WTC11 (cell line): ENCODE results near the gene CD300H. TPM values are rescaled to one million over a fixed set of nuclear protein-coding genes. Genes with fewer than 3 reads are reported as not detected.

ENCODE experiments used
- ATAC-seq: fragments of 200-7000 bp; cut with Tn5 transposase; 2 replicates; pipeline ENCODE4 v1.10.0; 2021; ENCODE audit warnings: mild to moderate bottlenecking, moderate library complexity
- CTCF ChIA-PET: fragments of 300-600 bp; sonication (Branson Sonifier 250); formaldehyde crosslinking; loops from one replicate; lab custom pipeline; 2021; ENCODE audit warnings: antibody characterized with exemption; lab: Charles Lee
- POLR2A ChIA-PET: fragments of 350-600 bp; sonication (Branson Sonifier 250); formaldehyde crosslinking; loops from one replicate; lab custom pipeline; 2021; ENCODE audit warnings: antibody characterized with exemption; lab: Charles Lee
- DNase-seq: peaks from one replicate; pipeline ENCODE4 v3.0.0; 2021; ENCODE audit warnings: low spot score
- H3K27ac Mint-ChIP-seq: 2 replicates; pipeline ENCODE4 v1.8.0; 2021; ENCODE audit warnings: mixed read lengths
- H3K27me3 Mint-ChIP-seq: 2 replicates; pipeline ENCODE4 v1.8.0; 2021; ENCODE audit warnings: low read depth, mild to moderate bottlenecking, moderate library complexity, mixed read lengths
- H3K36me3 Mint-ChIP-seq: 2 replicates; pipeline ENCODE4 v1.8.0; 2021; ENCODE audit warnings: mixed read lengths
- H3K4me1 Mint-ChIP-seq: 2 replicates; pipeline ENCODE4 v1.8.0; 2022; ENCODE audit warnings: mixed read lengths
- H3K4me3 Mint-ChIP-seq: 2 replicates; pipeline ENCODE4 v1.8.0; 2021; ENCODE audit warnings: mild to moderate bottlenecking, moderate library complexity, mixed read lengths
- H3K9me3 Mint-ChIP-seq: 2 replicates; pipeline ENCODE4 v1.8.0; 2021; ENCODE audit warnings: mixed read lengths
- AFF4 ChIP-seq: sonication (generic); formaldehyde crosslinking; IDR thresholded peaks from 2 replicates; pipeline ENCODE4 v1.8.1; 2023; ENCODE audit warnings: mild to moderate bottlenecking, missing genetic modification reagents, borderline replicate concordance
- ATF1 ChIP-seq: sonication (generic); formaldehyde crosslinking; IDR thresholded peaks from 2 replicates; pipeline ENCODE4 v1.8.1; 2023; ENCODE audit warnings: mild to moderate bottlenecking, moderate library complexity, missing genetic modification reagents
- E2F1 ChIP-seq: sonication (generic); formaldehyde crosslinking; IDR thresholded peaks from 2 replicates; pipeline ENCODE4 v1.8.0; 2022; ENCODE audit warnings: mild to moderate bottlenecking, missing genetic modification reagents
- E2F4 ChIP-seq: sonication (generic); formaldehyde crosslinking; IDR thresholded peaks from 2 replicates; pipeline ENCODE4 v1.8.1; 2022; ENCODE audit warnings: low read depth, mild to moderate bottlenecking, moderate library complexity, missing genetic modification reagents, borderline replicate concordance
- GTF2I ChIP-seq: fragments of 250-450 bp; sonication (Bioruptor Pico); conservative IDR thresholded peaks from 2 replicates; pipeline ENCODE4 v1.4.0; 2021; ENCODE audit warnings: mild to moderate bottlenecking
- HMGA2 ChIP-seq: fragments of 250-450 bp; sonication (Bioruptor Pico); IDR thresholded peaks from 2 replicates; pipeline ENCODE4 v1.4.0; 2021; ENCODE audit warnings: mild to moderate bottlenecking, moderate library complexity
- IRF2 ChIP-seq: sonication (generic); formaldehyde crosslinking; IDR thresholded peaks from 2 replicates; pipeline ENCODE4 v1.8.0; 2022; ENCODE audit warnings: low read depth, missing genetic modification reagents, borderline replicate concordance
- MYBL2 ChIP-seq: sonication (generic); formaldehyde crosslinking; IDR thresholded peaks from 2 replicates; pipeline ENCODE4 v1.8.1; 2023; ENCODE audit warnings: mild to moderate bottlenecking, moderate library complexity, missing genetic modification reagents
- NFE2L1 ChIP-seq: sonication (generic); formaldehyde crosslinking; IDR thresholded peaks from 2 replicates; pipeline ENCODE4 v1.8.1; 2023; ENCODE audit warnings: missing genetic modification reagents
- NFYB ChIP-seq: sonication (generic); formaldehyde crosslinking; conservative IDR thresholded peaks from 2 replicates; pipeline ENCODE4 v1.8.0; 2022; ENCODE audit warnings: low read depth, missing genetic modification reagents
- OVOL2 ChIP-seq: fragments of 250-450 bp; sonication (Bioruptor Pico); IDR thresholded peaks from 2 replicates; pipeline ENCODE4 v1.9.0; 2021; ENCODE audit warnings: mild to moderate bottlenecking, borderline replicate concordance
- PREB ChIP-seq: sonication (generic); formaldehyde crosslinking; IDR thresholded peaks from 2 replicates; pipeline ENCODE4 v1.8.1; 2022; ENCODE audit warnings: mild to moderate bottlenecking, missing genetic modification reagents, moderate library complexity, borderline replicate concordance
- RELA ChIP-seq: sonication (generic); formaldehyde crosslinking; IDR thresholded peaks from 2 replicates; pipeline ENCODE4 v1.8.1; 2022; ENCODE audit warnings: missing genetic modification reagents, mild to moderate bottlenecking, borderline replicate concordance
- SP1 ChIP-seq: sonication (generic); formaldehyde crosslinking; conservative IDR thresholded peaks from 2 replicates; pipeline ENCODE4 v1.8.1; 2022; ENCODE audit warnings: missing genetic modification reagents
- TEAD4 ChIP-seq: sonication (generic); formaldehyde crosslinking; IDR thresholded peaks from 2 replicates; pipeline ENCODE4 v1.8.0; 2022; ENCODE audit warnings: mild to moderate bottlenecking, missing genetic modification reagents
- ZBTB43 ChIP-seq: sonication (generic); formaldehyde crosslinking; IDR thresholded peaks from 2 replicates; pipeline ENCODE4 v1.8.1; 2023; ENCODE audit warnings: mild to moderate bottlenecking, missing genetic modification reagents
- ZNF138 ChIP-seq: sonication (generic); formaldehyde crosslinking; conservative IDR thresholded peaks from 2 replicates; pipeline ENCODE4 v1.8.1; 2022; ENCODE audit warnings: mild to moderate bottlenecking, moderate library complexity, missing genetic modification reagents
- ZNF219 ChIP-seq: sonication (generic); formaldehyde crosslinking; IDR thresholded peaks from 2 replicates; pipeline ENCODE4 v1.8.0; 2023; ENCODE audit warnings: missing genetic modification reagents, mild to moderate bottlenecking, borderline replicate concordance
- ZNF396 ChIP-seq: fragments of 250-450 bp; sonication (Bioruptor Pico); IDR thresholded peaks from 2 replicates; pipeline ENCODE4 v1.8.0; 2021; ENCODE audit warnings: mild to moderate bottlenecking, moderate library complexity, borderline replicate concordance
- ZNF416 ChIP-seq: fragments of 250-450 bp; sonication (Bioruptor Pico); IDR thresholded peaks from 2 replicates; pipeline ENCODE4 v1.9.0; 2021; ENCODE audit warnings: mild to moderate bottlenecking, inconsistent platforms
- total RNA-seq: library from RNA; stranded (reverse); gene quantifications from 3 replicates; pipeline ENCODE4 v1.2.3, GENCODE V29; 2021

CD300H gene
- total RNA-seq, 1 experiment from 2014 or later, result not detected

- no peak overlapping the region for H3K4me3 Mint-ChIP-seq
- DNase-seq (no peak), ATAC-seq (no peak)
- H3K36me3 Mint-ChIP-seq, result no peaks in the 10 kb centered on the region; the same call in 1 of the 2 replicates
- H3K9me3 Mint-ChIP-seq, result peaks cover 35% of the 10 kb centered on the region
- no peak overlapping the region for H3K27ac Mint-ChIP-seq
- H3K4me1 Mint-ChIP-seq, result no peaks in the 10 kb centered on the region
- ChIA-PET POLR2A (no interaction called here), CTCF (interaction anchor here (1.0 kb wide), 1 partner anchor 43 kb away, joined by 3 read pairs; no protein-coding TSS in a partner anchor)
- peaks cover 20% of the 10 kb centered on the region for H3K27me3 Mint-ChIP-seq
- TF ChIP-seq PREB (no peak), AFF4 (no peak), E2F4 (CRISPR knock-in tag) (no peak), ZNF416 (no peak)
Measured at GRCh38 chr17:74522381-74523105, 44.8 kb downstream of the CD300H start.

GRCh38 chr17:74521701-74522201 lies 45.6 kb downstream of the CD300H start:
- Mint-ChIP-seq H3K27ac (no peak overlapping the region), H3K27me3 (peaks cover 14% of the 10 kb centered on the region), H3K4me1 (no peaks in the 10 kb centered on the region)
- POLR2A ChIA-PET, result no interaction called here
- DNase-seq, result no peak
- no peak for TF ChIP-seq ATF1 (CRISPR knock-in tag)
- TF ChIP-seq OVOL2, result no peak
- TF ChIP-seq ZBTB43 (CRISPR knock-in tag), result no peak
- no peak for TF ChIP-seq RELA (CRISPR knock-in tag)
- TF ChIP-seq HMGA2, result no peak
- TF ChIP-seq ZNF138 (CRISPR knock-in tag), result no peak
- no peak for TF ChIP-seq NFE2L1
- no peak for TF ChIP-seq TEAD4 (CRISPR knock-in tag)
- TF ChIP-seq E2F1, result no peak
- no peak for TF ChIP-seq MYBL2 (CRISPR knock-in tag)
- TF ChIP-seq SP1, result no peak
- no peak for TF ChIP-seq IRF2
- no peak for TF ChIP-seq ZNF396 (CRISPR knock-in tag)
- TF ChIP-seq NFYB (CRISPR knock-in tag), result no peak
- no peak for TF ChIP-seq ZNF219 (CRISPR knock-in tag)
- TF ChIP-seq GTF2I (CRISPR knock-in tag), result no peak
- TF ChIP-seq, all 79 proteins: peak for 0
- Mint-ChIP-seq H3K36me3 (no peaks in the 10 kb centered on the region; the same call in 1 of the 2 replicates), H3K9me3 (peaks cover 42% of the 10 kb centered on the region), H3K4me3 (no peak overlapping the region)
- CTCF ChIA-PET, result no interaction called here
- ATAC-seq, result no peak
